Pulmonary artery endothelial cell (primary cell): Measurements from ENCODE around the gene GPR148. TPM values are rescaled to one million over a fixed set of nuclear protein-coding genes. Genes with fewer than 3 reads are reported as not detected.
"Not testable (repeated sequence)": the region's sequence is repeated elsewhere in the genome, so short reads cannot be mapped to it uniquely, and the experiment has no call there.

Experiments used
- DNase-seq: peaks from one replicate; pipeline ENCODE4 v3.0.0-alpha.2; 2011; ENCODE audit warnings: low read depth, low spot score
- total RNA-seq: library from RNA; depleted of rRNA; stranded (reverse); fragments of >200 nt; gene quantifications from 2 replicates; pipeline ENCODE4 v1.2.3, GENCODE V29; 2014

GPR148 gene
- not detected in 2 replicates for total RNA-seq

GRCh38 chr2:130728549-130729316 is at the start of gene GPR148:
Gene GPR148 (plus strand): TSS chr2:130729070. CDS start chr2:130729152, 82 bp downstream.
- no peak for DNase-seq

- not testable (repeated sequence) for DNase-seq
Observed at GRCh38 chr2:130692041-130692770, 36.7 kb upstream of the GPR148 start.

- not testable (repeated sequence) for DNase-seq
Observed at GRCh38 chr2:130693474-130693873, 35.4 kb upstream of the GPR148 start.

- not testable (repeated sequence) for DNase-seq
Observed at GRCh38 chr2:130703250-130703649, 25.6 kb upstream of the GPR148 start.

- DNase-seq, result not testable (repeated sequence)
Observed at GRCh38 chr2:130714795-130715194, 14.1 kb upstream of the GPR148 start.

GRCh38 chr2:130720036-130720435 is 8.8 kb upstream of the GPR148 start:
- DNase-seq, result no peak

- no peak for DNase-seq
Observed at GRCh38 chr2:130720528-130720927, 8.3 kb upstream of the GPR148 start.

- DNase-seq, result no peak
Observed at GRCh38 chr2:130724455-130724854, 4.4 kb upstream of the GPR148 start.

- no peak for DNase-seq
Observed at GRCh38 chr2:130726614-130727180, 2.2 kb upstream of the GPR148 start.

- peak; percentile 17 for DNase-seq
Observed at GRCh38 chr2:130727286-130727924, 1.5 kb upstream of the GPR148 start.

- no peak for DNase-seq
Observed at GRCh38 chr2:130728007-130728454, 839 bp upstream of the GPR148 start.

- no peak for DNase-seq
Observed at GRCh38 chr2:130729322-130730299, 741 bp downstream of the GPR148 start.

GRCh38 chr2:130732257-130732656 is 3.4 kb downstream of the GPR148 start:
- not testable (repeated sequence) for DNase-seq

- no peak for DNase-seq
Observed at GRCh38 chr2:130735200-130735599, 6.3 kb downstream of the GPR148 start.

GRCh38 chr2:130736487-130736886 is 7.6 kb downstream of the GPR148 start:
- no peak for DNase-seq

- no peak for DNase-seq
Observed at GRCh38 chr2:130737592-130737991, 8.7 kb downstream of the GPR148 start.

- DNase-seq, result no peak
Observed at GRCh38 chr2:130740671-130741070, 11.8 kb downstream of the GPR148 start.

- no peak for DNase-seq
Observed at GRCh38 chr2:130743278-130743677, 14.4 kb downstream of the GPR148 start.

GRCh38 chr2:130744287-130745117 is 15.6 kb downstream of the GPR148 start:
- no peak for DNase-seq

GRCh38 chr2:130749078-130749477 is 20.2 kb downstream of the GPR148 start:
- DNase-seq, result no peak
